Umbilical cord (tissue), 2 donors: ENCODE results near the gene RFESD. TPM values are rescaled to one million over a fixed set of nuclear protein-coding genes. Genes with fewer than 3 reads are reported as not detected.
A peak's percentile ranks its signal among the peaks of the same experiment; 100 is the strongest.
"Not testable (repeated sequence)": the region's sequence is repeated elsewhere in the genome, so short reads cannot be mapped to it uniquely, and the experiment has no call there.

ENCODE experiments used
- DNase-seq: peaks from one replicate; pipeline ENCODE4 v3.0.0-alpha.2; 2015; ENCODE audit warnings: low spot score
- total RNA-seq: library from RNA; depleted of rRNA; stranded (reverse); fragments of >200 nt; gene quantifications from one replicate; pipeline ENCODE4 v1.2.3, GENCODE V29; 2014; ENCODE audit warnings: low replicate concordance; ENCODE audit not compliant: insufficient read depth

The RFESD gene
- total RNA-seq, 1 donor from 2014 or later, result 4.3 TPM

- no peak for DNase-seq
Measured at GRCh38 chr5:95627971-95628810, 18.4 kb upstream of the RFESD start.

GRCh38 chr5:95628933-95629332 is 17.6 kb upstream of the RFESD start:
- no peak for DNase-seq

GRCh38 chr5:95630394-95630917 is 16.1 kb upstream of the RFESD start:
- no peak for DNase-seq

DNA sequence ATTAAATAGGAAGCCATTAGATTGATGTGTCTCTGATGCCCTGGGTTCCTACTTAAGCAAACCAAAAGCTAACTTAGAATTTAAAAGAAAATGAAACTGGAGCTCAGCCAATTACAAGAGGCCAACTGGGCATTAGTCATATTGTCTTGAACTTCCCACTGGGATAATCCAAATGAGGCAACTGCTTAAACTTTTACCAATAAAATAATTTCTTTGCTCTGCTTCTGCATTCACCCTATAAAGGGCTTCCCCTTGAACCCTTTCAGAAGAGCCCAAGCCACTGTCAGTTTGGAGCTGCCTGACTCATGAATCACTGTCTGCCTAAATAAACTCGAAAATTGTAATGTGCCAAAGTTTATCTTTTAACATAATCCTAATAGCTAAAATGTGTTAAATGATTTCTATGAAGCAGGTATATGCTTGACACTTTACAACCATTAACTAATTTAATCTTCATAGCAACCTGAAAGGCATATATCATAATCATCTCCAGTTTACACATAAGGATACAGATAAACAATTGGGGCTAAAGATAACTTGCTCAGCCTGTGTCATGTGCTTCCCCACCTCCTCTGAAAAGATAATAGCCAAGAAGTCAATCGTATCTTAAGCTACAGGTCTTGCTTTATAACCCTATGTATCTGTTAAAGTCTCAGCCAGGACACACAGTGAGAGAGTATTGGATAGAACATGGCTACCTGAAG is 15.2 kb upstream of the RFESD start:
- DNase-seq, result peak; percentile 31

DNA sequence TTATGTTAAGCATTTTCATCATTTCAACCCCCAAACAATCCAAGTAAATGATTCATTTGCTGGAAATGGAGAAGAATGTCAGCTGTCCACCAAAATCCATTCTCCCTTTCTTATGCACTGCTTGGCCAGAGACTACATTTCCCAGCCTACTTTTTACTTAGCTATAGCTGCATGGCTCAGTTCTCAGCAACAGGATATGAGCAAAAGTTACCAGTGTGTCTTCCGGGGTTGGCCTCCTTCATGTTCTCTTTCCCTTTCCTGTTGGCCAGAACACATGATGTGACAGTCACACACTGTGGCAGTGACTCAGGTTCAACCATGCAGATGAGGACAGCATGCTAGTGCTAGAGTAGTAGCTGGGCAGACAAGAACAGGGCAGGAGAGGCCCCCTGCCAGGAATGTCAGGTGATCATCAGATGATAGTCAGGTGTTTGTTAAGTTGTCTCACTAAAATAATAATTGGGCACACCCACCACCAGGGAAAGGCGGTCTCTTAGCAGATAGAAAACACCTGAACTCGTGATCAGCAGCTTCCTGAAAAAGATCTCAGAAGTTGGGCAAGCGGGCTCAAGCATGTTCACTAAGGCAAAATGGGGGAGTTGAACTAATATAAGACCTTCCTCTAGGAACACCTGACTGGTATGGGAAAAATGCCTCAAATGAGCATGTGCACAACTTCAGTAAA is 14.4 kb upstream of the RFESD start:
- no peak for DNase-seq

- not testable (repeated sequence) for DNase-seq
Measured at GRCh38 chr5:95632942-95633341, 13.6 kb upstream of the RFESD start.

DNA sequence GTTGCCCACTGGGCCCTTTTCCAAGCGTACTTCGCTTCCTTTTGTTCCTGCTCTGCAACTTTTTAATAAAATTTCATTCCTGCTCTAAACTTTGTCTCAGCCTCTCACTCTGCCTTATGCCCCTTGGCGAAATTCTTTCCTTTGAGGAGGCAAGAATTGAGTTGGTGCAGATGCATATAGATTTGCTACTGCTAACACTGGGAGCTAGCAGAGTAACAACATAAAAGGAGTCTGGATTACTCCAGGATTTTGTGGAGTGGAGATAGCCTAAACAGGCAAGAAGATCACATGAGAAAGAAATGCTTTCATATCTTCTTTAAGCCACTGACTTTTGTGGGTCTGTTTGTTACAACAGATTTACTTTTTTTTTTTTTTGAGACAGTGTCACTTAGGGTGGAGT is 12.9 kb upstream of the RFESD start:
- DNase-seq, result peak; percentile 92

- peak; percentile 62 for DNase-seq
Measured at GRCh38 chr5:95634081-95634480, 12.5 kb upstream of the RFESD start.

GRCh38 chr5:95638632-95639031 is 7.9 kb upstream of the RFESD start:
- no peak for DNase-seq

DNA sequence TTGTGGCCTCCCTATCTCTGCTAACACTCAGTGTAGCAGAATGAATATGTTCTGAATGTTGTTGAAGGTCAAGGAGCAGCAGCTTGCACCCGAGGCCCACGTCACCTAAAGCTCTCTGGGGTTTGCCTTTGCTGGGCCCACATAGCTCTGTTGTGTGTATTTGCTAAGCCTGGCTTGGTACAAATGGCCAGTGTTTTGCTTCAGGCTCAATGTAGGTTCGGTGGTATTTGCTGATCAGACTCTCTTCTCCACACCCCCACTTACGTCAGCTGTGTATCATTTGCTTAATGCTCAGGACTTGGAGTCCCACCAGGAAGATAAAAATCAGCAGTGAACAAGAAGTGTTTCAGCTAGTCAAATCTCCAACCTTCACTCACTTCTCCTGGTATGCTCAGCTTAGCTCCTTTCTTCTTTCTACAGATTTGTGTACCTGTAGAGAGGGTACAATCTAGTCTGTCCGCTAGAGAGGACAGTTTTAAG is 4.8 kb upstream of the RFESD start:
- DNase-seq, result peak; percentile 22

DNA sequence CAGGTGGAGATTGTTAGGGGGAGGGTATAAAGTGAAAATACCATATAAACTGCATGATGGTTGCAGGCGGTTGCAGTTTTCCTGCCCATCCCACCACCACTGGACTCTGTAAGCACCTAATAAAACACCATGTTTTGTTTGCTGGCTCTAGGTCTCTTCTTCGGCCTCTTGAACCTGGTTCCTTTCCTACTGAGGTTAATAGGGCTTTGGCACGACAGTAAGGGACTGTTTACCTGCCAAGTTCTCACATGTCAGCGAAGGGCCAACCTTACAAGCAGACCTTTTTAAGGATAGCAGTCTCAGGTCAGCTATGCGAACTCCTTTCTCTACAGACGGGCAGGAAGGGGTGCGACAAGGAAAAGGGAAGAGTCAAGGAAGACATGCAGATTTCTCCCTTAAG is 3.4 kb upstream of the RFESD start:
- no peak for DNase-seq

- peak; percentile 57 for DNase-seq
Measured at GRCh38 chr5:95644351-95645042, 2.1 kb upstream of the RFESD start.

DNA sequence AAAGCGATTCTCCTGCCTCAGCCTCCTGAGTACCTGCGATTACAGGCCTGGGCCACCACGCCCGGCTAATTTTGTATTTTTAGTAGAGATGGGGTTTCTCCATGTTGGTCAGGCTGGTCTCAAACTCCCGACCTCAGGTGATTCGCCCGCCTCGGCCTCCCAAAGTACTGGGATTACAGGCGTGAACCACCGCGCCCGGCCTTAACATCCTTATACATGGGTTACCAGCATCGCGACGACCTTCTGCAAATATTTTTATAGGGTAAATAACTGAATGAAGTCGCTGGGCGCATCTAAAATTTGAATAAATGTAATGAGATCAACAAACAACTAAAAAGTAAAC is 380 bp upstream of the RFESD start:
- DNase-seq, result not testable (repeated sequence)

GRCh38 chr5:95647886-95648860 is 1.6 kb downstream of the RFESD start:
- DNase-seq, result no peak

DNA sequence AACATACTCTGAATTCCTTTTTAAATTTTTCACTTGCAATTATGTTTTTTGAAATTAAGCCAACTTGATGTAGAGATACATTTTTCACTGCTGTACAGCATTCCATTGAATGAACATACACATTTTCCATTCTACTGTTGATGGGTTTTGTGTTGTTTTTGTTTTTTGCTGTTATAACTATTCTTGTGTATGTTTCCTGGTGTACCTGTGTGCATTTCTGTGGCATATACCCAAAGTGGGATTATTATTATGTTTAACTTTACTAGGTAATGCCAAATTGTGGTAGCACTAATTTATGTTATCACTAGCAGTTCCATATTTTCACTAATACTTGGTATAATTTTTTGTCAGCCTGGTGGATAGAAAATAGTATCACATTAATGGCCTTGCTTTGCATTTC is 2.7 kb downstream of the RFESD start:
- no peak for DNase-seq

DNA sequence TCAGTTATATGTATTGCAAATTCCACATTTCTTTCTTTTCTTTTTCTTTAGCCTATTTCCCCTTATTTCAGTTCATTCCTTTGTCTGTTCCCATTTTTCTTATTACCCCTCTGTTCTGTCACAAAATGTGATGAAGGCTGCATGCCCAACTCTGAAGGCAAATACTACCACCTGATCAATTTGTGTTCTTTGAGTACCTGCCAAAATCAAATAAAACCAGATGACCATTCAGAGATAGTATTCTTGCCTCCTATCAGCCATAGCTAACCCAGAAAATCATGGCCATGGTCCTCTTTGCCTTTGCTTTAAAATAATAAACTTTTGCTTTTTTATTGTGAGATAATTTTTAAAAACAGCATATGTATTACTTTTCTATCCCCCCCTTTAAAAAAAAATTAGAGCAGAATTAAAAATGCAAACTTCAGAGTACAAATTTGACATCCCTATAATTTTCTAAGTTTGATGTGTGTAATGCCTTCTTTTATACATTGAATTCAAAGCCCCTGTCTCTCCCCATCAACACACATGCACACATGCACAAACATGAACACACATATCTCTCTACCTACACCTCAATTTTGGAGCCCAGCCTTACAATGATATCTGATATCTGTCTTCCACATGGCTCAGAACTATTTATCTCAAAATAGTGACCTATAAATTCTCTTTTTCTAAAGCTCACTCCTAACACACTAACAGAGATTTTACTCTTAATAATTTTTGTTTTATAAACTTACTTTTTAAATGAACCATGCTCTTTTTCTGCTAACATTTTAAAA is 3.5 kb downstream of the RFESD start:
- no peak for DNase-seq

- DNase-seq, result no peak
Measured at GRCh38 chr5:95652849-95653248, 6.3 kb downstream of the RFESD start.

- DNase-seq, result no peak
Measured at GRCh38 chr5:95654196-95654595, 7.6 kb downstream of the RFESD start.

DNA sequence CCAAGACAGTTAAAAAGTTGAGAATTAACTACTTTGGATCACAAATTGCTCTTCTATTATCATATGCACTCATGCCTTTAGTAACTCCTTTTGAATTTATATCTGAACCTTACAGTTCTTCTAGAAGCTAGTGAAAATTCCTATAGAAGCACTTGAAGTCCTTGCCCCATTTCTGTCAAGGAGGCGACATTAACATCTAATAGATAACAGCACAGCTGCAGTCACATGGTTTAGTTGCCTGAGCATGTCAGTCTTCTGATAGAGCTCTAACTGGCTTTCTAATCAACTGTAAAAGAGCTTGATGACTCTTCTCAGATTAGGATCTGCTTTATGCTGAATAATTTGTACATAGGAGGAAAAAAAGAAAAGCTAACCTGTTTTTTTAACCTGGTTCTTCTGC is 9.0 kb downstream of the RFESD start:
- DNase-seq, result no peak

DNA sequence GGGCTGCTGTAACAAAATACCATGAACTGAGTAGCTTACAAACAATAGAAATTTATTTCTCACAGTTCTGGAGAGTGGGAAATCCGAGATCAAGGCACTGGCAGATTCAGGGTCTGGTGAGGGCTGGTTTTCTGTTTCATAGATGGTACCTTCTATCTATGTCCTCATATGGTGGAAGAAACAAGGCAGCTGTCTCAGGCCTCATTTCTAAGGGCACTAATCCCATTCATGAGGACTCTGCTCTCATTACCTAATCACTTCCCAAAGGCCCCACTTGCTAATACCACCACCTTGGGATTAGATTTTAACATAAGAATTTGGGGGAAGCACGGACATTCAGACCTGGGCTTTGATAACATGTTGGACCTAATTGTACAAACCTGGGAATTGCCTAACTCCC is 13.5 kb downstream of the RFESD start:
- DNase-seq, result no peak
